GM12878 (cell line): ENCODE results near the gene CNTNAP2. TPM values are rescaled to one million over a fixed set of nuclear protein-coding genes. Genes with fewer than 3 reads are reported as not detected.
"Not testable (repeated sequence)": the region's sequence is repeated elsewhere in the genome, so short reads cannot be mapped to it uniquely, and the experiment has no call there.

Experiments used
- ATAC-seq: fragments of 200-7000 bp; cut with Tn5 transposase; 3 replicates; pipeline ENCODE4 v1.9.1; 2020; ENCODE audit warnings: mild to moderate bottlenecking, moderate library complexity
- BruUV-seq: library from RNA; stranded (reverse); fragments of 400-500 nt; replicated peaks from 2 replicates; lab custom pipeline; 2021; lab: Mats Ljungman, UMichigan
- CTCF ChIA-PET: fragments of 300-600 bp; sonication (Branson Sonifier 250); formaldehyde crosslinking; extraction: SDS; loops from one replicate; lab custom pipeline; 2021; ENCODE audit warnings: inconsistent platforms; lab: Yijun Ruan, JAX
- POLR2A ChIA-PET: fragments of 350-600 bp; formaldehyde crosslinking; extraction: SDS; loops from one replicate; lab custom pipeline; 2021; ENCODE audit warnings: inconsistent platforms; lab: Charles Lee
- RAD21 ChIA-PET: fragments of 300-600 bp; sonication (Branson Sonifier 250); formaldehyde crosslinking; loops from one replicate; lab custom pipeline; 2023; ENCODE audit warnings: antibody characterized with exemption; ENCODE audit not compliant: unreplicated experiment; lab: Charles Lee
- SMC1A ChIA-PET: fragments of 300-600 bp; sonication (Branson Sonifier 250); formaldehyde crosslinking; loops from one replicate; lab custom pipeline; 2023; ENCODE audit not compliant: unreplicated experiment, uncharacterized antibody; lab: Charles Lee
- DNase-seq: peaks from one replicate; pipeline ENCODE4 v3.0.0-alpha.2; 2011; ENCODE audit warnings: low read depth, low spot score
- FAIRE-seq: peaks from 3 replicates; lab custom pipeline; 2011; peaks lifted over from hg19 to GRCh38; lab: Jason Lieb, UNC
- H2AFZ ChIP-seq: 2 replicates; pipeline ENCODE4 v1.6.0; 2011; ENCODE audit warnings: low read depth, low read length, control low read depth; ENCODE audit not compliant: control insufficient read depth
- H3K27ac ChIP-seq: 2 replicates; pipeline ENCODE4 v1.5.1; 2011; ENCODE audit warnings: control low read depth; ENCODE audit not compliant: control insufficient read depth, insufficient read depth
- H3K27me3 ChIP-seq, 2 experiments: replicated peaks in 1 of 2; 2 replicates each; pipeline versions ENCODE4 v1.6.0 to v1.6.1; 2011; ENCODE audit warnings: low read length in 1 of 2; ENCODE audit not compliant: control insufficient read depth in 2 of 2, insufficient read depth in 2 of 2
- H3K36me3 ChIP-seq, 2 experiments: 2 replicates each; pipeline ENCODE4 v1.5.1; 2011; ENCODE audit warnings: low read length in 1 of 2; ENCODE audit not compliant: control insufficient read depth in 2 of 2, insufficient read depth in 2 of 2
- H3K4me1 ChIP-seq: 2 replicates; pipeline ENCODE4 v1.6.1; 2011; ENCODE audit warnings: mild to moderate bottlenecking, low read length, moderate library complexity, mixed read lengths; ENCODE audit not compliant: control insufficient read depth, insufficient read depth
- H3K4me2 ChIP-seq: 2 replicates; pipeline ENCODE4 v1.6.0; 2011; ENCODE audit warnings: control low read depth; ENCODE audit not compliant: control insufficient read depth, insufficient read depth
- H3K4me3 ChIP-seq: fragments of 200-600 bp; sonication (generic); 2 replicates; pipeline ENCODE4 v1.5.1; 2016
- H3K79me2 ChIP-seq: 2 replicates; pipeline ENCODE4 v1.6.0; 2011; ENCODE audit warnings: low read length; ENCODE audit not compliant: control insufficient read depth, insufficient read depth
- H3K9ac ChIP-seq: 2 replicates; pipeline ENCODE4 v1.8.0; 2011; ENCODE audit warnings: low read length, control low read depth, mixed read lengths; ENCODE audit not compliant: control insufficient read depth, insufficient read depth
- H3K9me3 ChIP-seq: replicated peaks from 3 replicates; pipeline ENCODE4 v1.5.1; 2011; ENCODE audit warnings: mild to moderate bottlenecking, low read length; ENCODE audit not compliant: control insufficient read depth, insufficient read depth
- H4K20me1 ChIP-seq: 2 replicates; pipeline ENCODE4 v1.6.0; 2011; ENCODE audit not compliant: control insufficient read depth, insufficient read depth
- POLR2AphosphoS5 ChIP-seq: IDR thresholded peaks from 2 replicates; pipeline ENCODE4 v1.6.1; 2011; ENCODE audit warnings: mild to moderate bottlenecking, low read length, inconsistent platforms
- WGBS: methylation state at CpG from one replicate; pipeline ENCODE4 v1.1.6; 2016; ENCODE audit warnings: low lambda C conversion rate; ENCODE audit not compliant: insufficient replicate concordance, insufficient coverage; ENCODE audit errors: missing lambda C conversion rate; 5-methylcytosine and 5-hydroxymethylcytosine counted together
- in situ Hi-C: fragments of 300-500 bp; cut with MboI; formaldehyde crosslinking; loops from 9 replicates; pipeline ENCODE4 v1.14.3; 2018; ENCODE audit warnings: mixed read lengths
- intact Hi-C: fragments of 100-400 bp; cut with micrococcal nuclease; formaldehyde crosslinking; loops from one replicate; pipeline ENCODE4 v1.14.2; 2022; ENCODE audit not compliant: unreplicated experiment
- polyA plus RNA-seq, 11 experiments: library from polyadenylated mRNA; depleted of rRNA in 4 of 11; unstranded in 6 of 11; stranded (reverse) in 5 of 11; fragments of >200 nt; fragmentation: Nextera tagmentation in 4 of 11; fragmentation: Illumina TruSeq in 1 of 11; extraction: Ambion mirVana in 4 of 11; extraction: Trizol in 1 of 11; gene quantifications; 1 replicate in 1 of 11; 2 replicates in 10 of 11; pipeline versions ENCODE4 v1.2.1 to v1.2.3, GENCODE V29; 2011 to 2016; ENCODE audit warnings: inconsistent platforms in 2 of 11, missing spikeins in 2 of 11, low read depth in 1 of 11
- total RNA-seq, 4 experiments: library from RNA; depleted of rRNA in 3 of 4; stranded (reverse); fragments of >200 nt in 3 of 4; fragmentation: Illumina TruSeq in 1 of 4; extraction: Trizol in 1 of 4; gene quantifications; 2 replicates each; pipeline versions ENCODE4 v1.2.1 to v1.2.3, GENCODE V29; 2013 to 2021

Gene CNTNAP2
- total and polyA plus RNA-seq, 10 of the 15 experiments (the other 5 are each of a cell fraction or from before 2014, with no cell fraction given): 0.03 to 0.08 (median 0.03) TPM; not detected in 7

GRCh38 chr7:148330822-148331221 lies 2214.2 kb downstream of the CNTNAP2 start:
- no peak for TF ChIP-seq POLR2AphosphoS5
- TF ChIP-seq, all 136 proteins: peak for 0
- intact Hi-C loops (no loop called here), in situ Hi-C loops (no loop called here)
- no peaks in the 10 kb centered on the region; the same call in 2 of the 3 replicates for H3K9me3 ChIP-seq
- H3K4me3 ChIP-seq: no peak overlapping the region
- no peak overlapping the region for H3K4me2 ChIP-seq
- H3K36me3 ChIP-seq: no peaks in the 10 kb centered on the region
- BruUV-seq: no TSS peak
- 61% methylated on average over 9 of the region's 9 CpGs for WGBS
- H2AFZ ChIP-seq: no peak overlapping the region
- DNase-seq (no peak), FAIRE-seq (no peak), ATAC-seq (no peak)
- SMC1A ChIA-PET: no interaction called here
- no peaks in the 10 kb centered on the region for H3K27me3 ChIP-seq
- POLR2A ChIA-PET: no interaction called here
- no peak overlapping the region for H3K9ac ChIP-seq
- no peak overlapping the region for H3K27ac ChIP-seq
- H3K79me2 ChIP-seq: no peaks in the 10 kb centered on the region
- CTCF ChIA-PET: no interaction called here
- no peaks in the 10 kb centered on the region for H3K4me1 ChIP-seq
- H4K20me1 ChIP-seq: no peaks in the 10 kb centered on the region
- RAD21 ChIA-PET: no interaction called here

GRCh38 chr7:148331456-148331855 lies 2214.9 kb downstream of the CNTNAP2 start:
- H3K36me3 ChIP-seq, SMC1A ChIA-PET, DNase-seq, H4K20me1 ChIP-seq, RAD21 ChIA-PET, H2AFZ ChIP-seq, CTCF ChIA-PET, H3K27me3 ChIP-seq, H3K4me2 ChIP-seq, BruUV-seq, H3K9me3 ChIP-seq, in situ Hi-C loops, H3K79me2 ChIP-seq, ATAC-seq, H3K9ac ChIP-seq, H3K27ac ChIP-seq, intact Hi-C loops, H3K4me3 ChIP-seq, H3K4me1 ChIP-seq: not testable (repeated sequence)
- WGBS: 68% methylated on average over 11 of the region's 11 CpGs
- POLR2A ChIA-PET: interaction anchor here (0.7 kb wide), 1 partner anchor 36 kb away, joined by 5 read pairs; no protein-coding TSS in a partner anchor
- peak; percentile 99 for FAIRE-seq
